ENCODE measurements around the gene FERMT2.

Gene FERMT2

GRCh38 chr14:52835122-52835903 lies 115.5 kb downstream of the FERMT2 start:
- Histone ChIP-seq H3K79me2 (ENCODE audit: insufficient read depth, low read length) (no peaks in the 10 kb centered on the region), H2AFZ (ENCODE audit: low read length) (no peak overlapping the region), H3K27me3 (ENCODE audit: insufficient read depth, low read length, poor library complexity, severe bottlenecking) (no peaks in the 10 kb centered on the region), H3K4me1 (ENCODE audit: insufficient read depth, low read length, poor library complexity, severe bottlenecking) (no peaks in the 10 kb centered on the region), H3K4me2 (ENCODE audit: low read depth, low read length, poor library complexity, severe bottlenecking) (no peak overlapping the region), H4K20me1 (ENCODE audit: insufficient read depth, low read length, poor library complexity, severe bottlenecking) (no peaks in the 10 kb centered on the region), H3F3A (ENCODE audit: low read depth) (no peaks in the 10 kb centered on the region), H3K36me3 (ENCODE audit: insufficient read depth, low read length) (no peaks in the 10 kb centered on the region), H3K9me3 (ENCODE audit: insufficient read depth, low read depth, low read length) (no peaks in the 10 kb centered on the region), H3K9ac (ENCODE audit: low read depth, low read length, poor library complexity, severe bottlenecking) (no peak overlapping the region), H3K9me2 (replicated peaks; ENCODE audit: low read depth, low read length) (no peaks in the 10 kb centered on the region), H3K4me3 (ENCODE audit: low read length, poor library complexity, severe bottlenecking) (no peak overlapping the region)
- TF ChIP-seq CTCF (conservative IDR thresholded peaks at IDR 0.05; ENCODE audit: low read length) = no peak
- TF ChIP-seq EZH2phosphoT487 (IDR thresholded peaks at IDR 0.05; ENCODE audit: borderline replicate concordance) = no peak

GRCh38 chr14:52834440-52834842 lies 116.4 kb downstream of the FERMT2 start:
- H3K36me3 ChIP-seq (ENCODE audit: insufficient read depth, low read length) = no peaks in the 10 kb centered on the region
- no peak overlapping the region for H3K9ac ChIP-seq (ENCODE audit: low read depth, low read length, poor library complexity, severe bottlenecking)
- no peaks in the 10 kb centered on the region for H3K4me1 ChIP-seq (ENCODE audit: insufficient read depth, low read length, poor library complexity, severe bottlenecking)
- H3K4me3 ChIP-seq (ENCODE audit: low read length, poor library complexity, severe bottlenecking) = no peak overlapping the region
- no peaks in the 10 kb centered on the region for H4K20me1 ChIP-seq (ENCODE audit: insufficient read depth, low read length, poor library complexity, severe bottlenecking)
- H2AFZ ChIP-seq (ENCODE audit: low read length) = no peak overlapping the region
- no peaks in the 10 kb centered on the region for H3F3A ChIP-seq (ENCODE audit: low read depth)
- TF ChIP-seq EZH2phosphoT487 (IDR thresholded peaks at IDR 0.05; ENCODE audit: borderline replicate concordance) (no peak), CTCF (conservative IDR thresholded peaks at IDR 0.05; ENCODE audit: low read length) (no peak)
- no peaks in the 10 kb centered on the region for H3K27me3 ChIP-seq (ENCODE audit: insufficient read depth, low read length, poor library complexity, severe bottlenecking)
- H3K4me2 ChIP-seq (ENCODE audit: low read depth, low read length, poor library complexity, severe bottlenecking) = no peak overlapping the region
- no peaks in the 10 kb centered on the region for H3K9me3 ChIP-seq (ENCODE audit: insufficient read depth, low read depth, low read length)
- H3K9me2 ChIP-seq (replicated peaks; ENCODE audit: low read depth, low read length) = no peaks in the 10 kb centered on the region
- H3K79me2 ChIP-seq (ENCODE audit: insufficient read depth, low read length) = no peaks in the 10 kb centered on the region

DNA sequence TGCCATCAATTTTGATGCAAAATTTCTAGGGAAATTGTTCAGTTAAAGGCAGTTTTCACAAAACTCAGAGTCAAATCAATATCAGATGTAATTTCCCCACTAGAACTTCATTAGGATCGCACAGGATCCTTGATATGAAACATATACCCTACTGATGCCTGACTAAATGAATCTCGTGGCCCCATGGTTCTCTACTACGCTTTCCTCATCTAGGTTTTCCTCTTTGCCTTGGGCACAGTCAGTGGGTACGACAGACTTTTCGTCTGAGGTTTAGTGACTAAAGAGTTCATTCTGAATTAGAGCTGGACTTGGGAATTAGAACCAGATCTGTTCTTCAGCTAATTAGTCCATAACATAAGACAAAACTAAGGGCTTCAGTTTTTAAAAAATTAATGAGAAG lies 117.0 kb downstream of the FERMT2 start:
- Histone ChIP-seq H3F3A (ENCODE audit: low read depth) (no peaks in the 10 kb centered on the region), H3K9ac (ENCODE audit: low read depth, low read length, poor library complexity, severe bottlenecking) (no peak overlapping the region), H3K9me3 (ENCODE audit: insufficient read depth, low read depth, low read length) (no peaks in the 10 kb centered on the region), H3K9me2 (replicated peaks; ENCODE audit: low read depth, low read length) (no peaks in the 10 kb centered on the region), H3K79me2 (ENCODE audit: insufficient read depth, low read length) (no peaks in the 10 kb centered on the region), H3K27me3 (ENCODE audit: insufficient read depth, low read length, poor library complexity, severe bottlenecking) (no peaks in the 10 kb centered on the region), H3K4me3 (ENCODE audit: low read length, poor library complexity, severe bottlenecking) (no peak overlapping the region), H3K4me2 (ENCODE audit: low read depth, low read length, poor library complexity, severe bottlenecking) (no peak overlapping the region), H3K36me3 (ENCODE audit: insufficient read depth, low read length) (no peaks in the 10 kb centered on the region), H4K20me1 (ENCODE audit: insufficient read depth, low read length, poor library complexity, severe bottlenecking) (no peaks in the 10 kb centered on the region), H2AFZ (ENCODE audit: low read length) (no peak overlapping the region), H3K4me1 (ENCODE audit: insufficient read depth, low read length, poor library complexity, severe bottlenecking) (no peaks in the 10 kb centered on the region)
- no peak for TF ChIP-seq EZH2phosphoT487 (IDR thresholded peaks at IDR 0.05; ENCODE audit: borderline replicate concordance)
- TF ChIP-seq CTCF (conservative IDR thresholded peaks at IDR 0.05; ENCODE audit: low read length) = no peak
